ENCODE measurements around the gene CCM2L.
A peak's percentile ranks its signal among the peaks of the same experiment; 100 is the strongest.
"Not testable (repeated sequence)": the region's sequence is repeated elsewhere in the genome, so short reads cannot be mapped to it uniquely, and the experiment has no call there.

CCM2L gene

GRCh38 chr20:32031007-32031958, 21.0 kb downstream of the CCM2L start:
- peak; percentile 33 for DNase-seq

GRCh38 chr20:32033316-32033715, 23.1 kb downstream of the CCM2L start:
- DNase-seq: no peak

- not testable (repeated sequence) for DNase-seq
Measured at GRCh38 chr20:32033721-32034120, 23.5 kb downstream of the CCM2L start.

DNA sequence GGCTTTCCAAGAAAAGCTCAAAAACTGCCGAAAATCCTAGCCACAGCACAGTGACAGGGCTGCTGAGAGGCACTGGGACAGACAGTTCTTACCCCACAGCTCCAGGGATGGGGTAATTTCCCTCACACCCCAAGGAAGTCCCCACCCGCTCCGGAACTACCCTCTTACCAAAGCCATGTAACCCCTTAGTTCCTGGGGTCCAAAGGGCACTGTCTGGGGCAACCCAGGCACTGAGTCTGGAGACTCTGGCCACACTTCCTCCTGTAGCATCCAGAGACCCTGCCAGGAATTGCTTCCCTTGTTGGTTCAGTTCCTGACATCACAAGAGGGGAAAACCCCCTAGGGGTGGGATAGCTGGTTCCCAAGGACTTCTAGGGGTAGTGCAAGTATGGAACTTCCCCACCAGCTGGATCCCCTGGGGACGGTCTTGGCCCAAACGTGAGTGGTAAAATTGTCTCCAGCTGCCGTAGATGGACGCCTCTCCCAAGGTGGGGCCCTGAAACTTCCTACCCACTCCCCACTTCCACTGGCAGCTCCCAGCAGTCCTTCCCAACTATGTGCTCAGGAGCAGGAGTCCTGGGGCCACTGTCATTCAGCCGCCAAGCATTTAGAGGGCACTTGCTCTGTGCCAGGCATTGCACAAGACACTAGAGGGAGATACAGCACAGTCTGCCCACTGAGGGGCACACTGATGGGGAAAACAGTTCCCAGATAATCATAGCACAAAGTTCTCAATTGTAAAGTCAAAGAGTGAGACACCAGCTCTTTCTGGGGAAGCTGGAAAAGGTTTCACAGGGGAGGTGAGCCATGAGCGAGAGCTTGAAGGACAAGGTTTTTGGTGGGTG, 24.6 kb downstream of the CCM2L start:
- DNase-seq: no peak

DNA sequence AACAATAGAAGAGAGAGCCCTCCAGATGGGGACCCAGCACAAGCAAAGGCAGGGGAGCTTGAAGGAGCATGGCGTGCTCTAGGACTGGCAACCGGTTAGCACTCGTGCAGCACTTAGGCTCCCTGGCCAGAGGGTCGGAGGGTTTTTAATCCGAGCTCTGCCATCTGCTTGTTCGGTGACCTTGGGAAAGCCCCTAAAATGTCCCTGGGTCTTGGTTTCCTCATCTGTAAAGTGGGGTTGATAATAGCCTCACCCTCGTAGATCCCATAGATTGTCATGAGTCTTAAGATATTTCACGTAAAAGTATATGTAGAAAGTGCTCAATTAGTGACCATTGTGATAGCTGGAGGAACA, 25.2 kb downstream of the CCM2L start:
- no peak for DNase-seq

- no peak for DNase-seq
Measured at GRCh38 chr20:32036252-32036651, 26.0 kb downstream of the CCM2L start.

GRCh38 chr20:32036716-32037485, 26.7 kb downstream of the CCM2L start:
- DNase-seq: no peak

DNA sequence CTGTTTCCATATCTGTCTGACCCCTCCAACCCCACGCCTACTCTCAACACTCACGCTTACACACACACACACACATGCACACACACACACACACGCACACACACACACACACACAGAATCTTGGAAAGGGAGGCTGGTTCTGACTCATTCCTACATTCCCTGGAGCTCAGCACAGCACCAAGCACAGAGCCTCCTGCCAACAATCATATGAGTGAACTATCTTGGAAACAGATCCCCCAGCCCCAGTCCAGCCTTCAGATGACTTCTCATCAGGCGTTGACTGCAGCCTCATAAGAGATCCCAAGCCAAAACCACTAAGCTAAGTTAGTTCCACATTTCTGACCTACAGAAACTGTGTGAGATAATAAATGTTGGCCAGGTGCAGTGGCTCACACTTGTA, 27.7 kb downstream of the CCM2L start:
- DNase-seq: no peak

DNA sequence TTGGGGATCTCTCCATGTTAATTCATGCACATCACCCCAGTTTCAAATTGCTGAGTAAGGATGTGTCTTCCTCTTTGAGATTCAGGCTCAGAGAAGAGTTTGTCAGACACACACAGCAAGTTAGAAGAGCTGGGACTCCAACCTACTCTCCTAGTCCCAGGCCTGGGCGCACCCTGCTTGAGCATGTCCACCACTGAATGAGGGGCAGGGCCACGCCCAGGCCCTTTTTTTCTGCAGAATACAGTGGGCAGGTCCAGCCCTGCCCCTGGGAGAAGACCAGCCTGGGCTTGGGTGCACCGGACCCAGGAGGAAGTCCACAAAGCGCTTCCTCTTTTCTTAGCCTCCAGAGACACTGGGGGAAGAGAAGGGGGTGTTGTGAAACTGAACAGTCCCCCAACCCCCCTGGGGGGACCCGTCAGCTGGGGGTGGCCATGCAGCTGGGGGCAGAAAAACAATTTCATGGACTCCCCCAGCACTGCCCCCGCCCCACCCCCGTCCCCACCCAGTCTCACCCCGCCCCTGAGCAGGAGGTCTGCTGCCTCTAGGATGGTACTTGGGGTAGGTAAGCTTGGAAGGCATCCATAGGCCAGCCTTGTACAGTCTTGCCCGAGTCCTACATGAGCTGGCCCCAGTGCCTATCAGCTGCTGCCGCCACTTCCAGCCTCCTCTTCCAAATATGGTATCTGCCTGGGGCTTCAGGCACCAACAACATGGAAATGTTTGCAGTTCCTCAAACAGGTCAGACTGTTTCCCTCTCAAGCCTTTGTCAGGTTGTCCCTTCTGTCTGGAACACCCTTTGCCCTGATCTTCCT, 30.1 kb downstream of the CCM2L start:
- DNase-seq: no peak

DNA sequence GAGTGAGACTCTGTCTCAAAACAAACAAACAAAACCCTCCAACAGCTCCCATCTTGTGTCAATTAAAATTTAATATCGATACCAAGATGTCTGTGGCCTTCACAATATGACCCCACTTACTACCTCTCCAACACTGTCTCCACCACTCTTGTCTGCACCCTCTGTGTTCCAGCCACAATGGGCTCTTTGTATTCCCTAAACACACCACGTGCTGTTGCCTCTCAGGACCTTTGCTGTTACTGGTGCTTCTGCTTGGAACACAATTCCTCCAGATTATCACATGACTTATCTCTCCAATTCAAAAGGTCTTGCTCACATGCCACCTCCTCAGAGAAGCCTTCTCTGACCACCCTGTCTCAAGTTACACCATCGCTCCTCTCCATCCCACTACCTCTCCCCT, 35.8 kb downstream of the CCM2L start:
- no peak for DNase-seq

- no peak for DNase-seq
Measured at GRCh38 chr20:32050324-32050841, 40.1 kb downstream of the CCM2L start.

GRCh38 chr20:32050851-32051556, 40.8 kb downstream of the CCM2L start:
- no peak for DNase-seq

GRCh38 chr20:32051720-32052089, 41.5 kb downstream of the CCM2L start:
- DNase-seq: no peak

DNA sequence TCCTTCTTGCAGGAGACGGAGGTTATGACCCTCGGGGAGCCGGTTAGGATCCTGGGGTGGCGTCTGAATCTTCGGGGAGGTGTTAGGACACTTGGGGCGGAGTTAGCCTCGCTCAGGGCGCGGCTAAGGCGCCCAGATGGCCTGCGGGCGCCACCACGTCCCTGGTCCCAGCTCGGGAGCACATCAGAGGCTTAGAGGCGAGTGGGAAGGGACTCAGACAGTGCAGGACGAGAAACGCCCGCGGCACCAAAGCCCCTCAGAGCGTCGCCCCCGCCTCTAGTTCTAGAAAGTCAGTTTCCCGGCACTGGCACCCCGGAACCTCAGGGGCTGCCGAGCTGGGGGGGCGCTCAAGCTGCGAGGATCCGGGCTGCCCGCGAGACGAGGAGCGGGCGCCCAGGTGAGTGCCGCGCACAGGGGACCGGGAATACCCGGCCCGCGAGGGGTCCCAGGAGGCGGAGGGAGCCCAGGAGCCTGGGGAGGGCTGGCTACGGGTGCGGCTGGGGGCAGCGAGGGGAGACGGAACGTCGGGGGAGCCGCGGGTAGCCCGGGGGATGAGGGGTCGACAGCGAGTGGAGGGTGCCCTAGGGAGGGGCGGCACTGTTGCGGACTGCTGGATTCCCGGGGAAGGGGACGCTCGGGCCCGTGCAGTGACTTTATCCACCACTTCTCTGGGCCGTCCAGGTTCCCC, 42.0 kb downstream of the CCM2L start, which contains the start of gene HCK:
HCK (plus strand) TSS at position 153 of the 688 bp plus-strand sequence.
- DNase-seq: no peak

DNA sequence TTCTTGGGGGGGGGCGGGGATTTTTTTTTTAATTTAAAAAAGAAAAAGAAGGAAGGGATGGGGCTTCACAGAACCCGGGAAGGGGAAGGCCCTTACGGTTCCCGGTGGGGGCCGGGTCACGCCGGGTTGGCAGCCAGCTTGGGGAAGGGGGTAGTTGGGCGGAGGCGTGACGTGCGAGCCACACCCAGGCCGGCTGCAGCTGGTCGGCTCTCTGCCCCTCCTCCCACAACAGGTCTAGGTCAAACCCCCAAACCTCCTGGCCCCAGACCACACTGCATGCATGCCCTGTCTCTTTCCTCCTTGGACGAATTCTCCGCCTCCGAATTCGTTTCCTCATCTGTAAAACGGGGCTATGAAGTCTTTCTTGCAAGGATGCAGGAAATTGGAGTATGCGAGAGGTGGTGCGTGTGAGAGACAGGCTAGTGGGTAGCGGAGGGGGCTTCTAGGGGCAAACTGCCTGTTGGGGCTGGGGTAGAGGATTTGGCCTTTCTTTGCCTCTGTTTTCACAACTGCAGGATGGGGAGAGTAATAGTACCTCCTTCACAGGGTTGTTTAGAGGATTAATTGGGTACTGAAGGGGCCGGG, 42.6 kb downstream of the CCM2L start:
- no peak for DNase-seq

DNA sequence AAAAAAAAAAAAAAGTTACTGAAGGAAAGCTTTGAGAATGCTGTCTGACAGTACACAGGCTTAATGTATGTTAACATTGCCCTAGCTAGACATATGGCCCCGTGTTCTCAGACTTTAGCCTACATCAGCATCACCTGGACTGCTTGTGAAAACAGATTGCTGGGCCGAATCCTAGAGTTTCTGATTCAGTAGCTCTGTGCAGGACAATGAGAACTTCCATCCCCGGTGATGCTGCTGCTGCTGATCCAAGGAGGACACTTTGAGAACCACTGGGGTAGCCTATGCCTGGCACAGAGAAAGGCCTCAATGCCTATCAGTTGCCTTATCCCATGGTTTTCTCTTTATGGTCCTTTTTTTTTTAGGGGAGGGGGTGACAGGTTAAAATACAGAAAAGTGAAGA, 43.4 kb downstream of the CCM2L start:
- no peak for DNase-seq

- DNase-seq: no peak
Measured at GRCh38 chr20:32056708-32057483, 46.7 kb downstream of the CCM2L start.

DNA sequence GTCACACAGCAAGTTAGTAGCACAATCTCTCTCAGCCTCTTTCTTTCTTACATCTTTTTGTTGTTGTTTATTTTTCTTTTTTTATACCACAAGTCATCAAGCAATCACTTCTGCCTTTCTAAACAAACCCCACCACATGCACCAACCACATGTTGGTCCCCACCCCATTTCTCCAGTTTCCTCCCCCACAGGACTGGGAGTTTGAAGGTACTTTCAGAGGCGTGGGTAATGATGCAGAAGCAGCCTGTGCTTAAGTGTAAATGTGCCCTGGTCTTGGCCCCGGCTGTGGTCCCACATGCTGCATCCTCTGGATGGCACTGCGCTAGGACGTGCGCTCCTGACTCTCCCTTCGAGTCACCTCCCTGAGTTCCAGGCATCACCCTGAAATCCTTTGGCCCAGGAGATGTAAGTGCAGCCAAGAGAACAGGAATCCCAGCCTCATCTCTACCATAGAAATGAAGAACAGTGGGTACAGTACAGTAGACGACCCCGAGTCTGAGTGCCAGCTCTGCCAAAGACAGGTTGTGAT, 47.5 kb downstream of the CCM2L start:
- DNase-seq: no peak

- DNase-seq: no peak
Measured at GRCh38 chr20:32059189-32059588, 49.0 kb downstream of the CCM2L start.
